ENCODE results near the gene KLHL26.

DNA sequence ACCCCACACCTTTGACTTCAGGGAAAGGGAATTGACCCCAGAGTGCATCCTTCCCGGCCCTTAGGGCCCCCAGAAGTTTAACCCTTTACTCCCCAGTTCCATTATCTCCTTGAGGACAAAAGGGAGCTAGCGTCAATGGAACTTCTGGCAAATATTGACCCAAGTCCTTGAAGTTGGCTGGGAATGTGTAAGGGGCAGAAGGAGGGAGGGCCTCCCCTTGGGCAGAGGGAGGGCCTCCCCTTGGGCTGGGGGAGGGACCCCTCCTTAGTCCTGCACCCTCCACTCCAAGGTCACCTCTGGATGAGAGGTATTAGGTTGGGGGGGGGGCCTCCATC, 27.1 kb upstream of the KLHL26 start:
- TF ChIP-seq CTCF (IDR thresholded peaks at IDR 0.05) (no peak), ZFX (IDR thresholded peaks at IDR 0.05; ENCODE audit: borderline replicate concordance) (no peak)
